Measurements from ENCODE around the gene PROP1.

DNA sequence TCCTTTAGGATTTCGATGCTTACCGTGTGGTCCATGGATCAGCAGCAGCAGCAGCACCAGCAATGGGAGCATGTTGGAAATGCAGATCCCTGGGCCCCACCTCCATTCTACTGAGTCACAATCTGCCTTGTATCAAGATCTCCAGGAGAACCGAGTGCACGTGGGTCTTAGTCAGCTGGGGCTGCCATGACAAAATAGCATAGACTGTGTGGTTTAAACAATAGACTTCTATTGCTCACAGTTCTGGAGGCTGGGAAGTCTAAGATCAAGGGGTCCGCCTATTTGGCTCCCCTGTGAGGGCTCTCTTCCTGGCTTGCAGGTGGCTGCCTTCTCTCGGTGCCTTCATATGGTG lies 1.3 kb upstream of the PROP1 start:
- TF ChIP-seq EZH2 (IDR thresholded peaks at IDR 0.05; ENCODE audit: insufficient read depth, poor library complexity, severe bottlenecking) (no peak), EZH2phosphoT487 (IDR thresholded peaks at IDR 0.05; ENCODE audit: insufficient read depth, low read depth) (no peak)

All from GM23248 (cell line).